RWPE1 (cell line): ENCODE results near the gene OR2T4.

Experiments used
- CTCF ChIA-PET: fragments of 350-600 bp; sonication (Branson Sonifier 250); formaldehyde crosslinking; extraction: SDS; loops from one replicate; lab custom pipeline; 2021; lab: Yijun Ruan, JAX
- POLR2A ChIA-PET: fragments of 400-600 bp; formaldehyde crosslinking; extraction: SDS; loops from one replicate; lab custom pipeline; 2020; ENCODE audit warnings: antibody characterized with exemption; ENCODE audit not compliant: low non-redundant PET; lab: Yijun Ruan, JAX
- DNase-seq: peaks from one replicate; pipeline ENCODE4 v3.0.0; 2012; ENCODE audit warnings: low spot score
- H3K27ac ChIP-seq: fragments of 450-650 bp; 2 replicates; pipeline ENCODE4 v1.5.1; 2017
- TF ChIP-seq, protein P1 (sequence below): fragments of 450-650 bp; conservative IDR thresholded peaks from 2 replicates; pipeline ENCODE4 v1.5.1; 2017; ENCODE audit warnings: low read depth, mild to moderate bottlenecking

Gene OR2T4

DNA sequence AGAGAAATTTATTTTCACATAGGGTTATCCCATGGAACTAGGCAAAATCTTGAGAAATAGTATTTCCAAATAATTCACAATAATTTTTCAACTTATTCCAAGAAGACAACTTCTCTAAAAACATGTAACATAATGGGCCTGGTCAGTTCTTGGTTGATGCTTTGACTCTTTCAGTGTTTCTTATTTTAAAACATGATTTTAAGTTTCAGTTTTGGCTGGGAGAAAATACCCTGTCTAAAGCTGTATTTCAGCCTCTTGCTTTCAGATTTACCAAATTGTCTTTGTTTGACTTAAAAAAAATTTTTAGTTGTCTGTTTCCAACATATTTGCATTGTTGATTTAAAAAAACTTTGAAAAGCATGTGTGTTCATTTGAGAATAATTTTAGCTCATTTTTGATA, 5.1 kb downstream of the OR2T4 start:
- ChIA-PET POLR2A (no interaction called here), CTCF (no interaction called here)
- H3K27ac ChIP-seq, result no peak overlapping the region
- no peak for DNase-seq
- TF ChIP-seq, protein P1, sequence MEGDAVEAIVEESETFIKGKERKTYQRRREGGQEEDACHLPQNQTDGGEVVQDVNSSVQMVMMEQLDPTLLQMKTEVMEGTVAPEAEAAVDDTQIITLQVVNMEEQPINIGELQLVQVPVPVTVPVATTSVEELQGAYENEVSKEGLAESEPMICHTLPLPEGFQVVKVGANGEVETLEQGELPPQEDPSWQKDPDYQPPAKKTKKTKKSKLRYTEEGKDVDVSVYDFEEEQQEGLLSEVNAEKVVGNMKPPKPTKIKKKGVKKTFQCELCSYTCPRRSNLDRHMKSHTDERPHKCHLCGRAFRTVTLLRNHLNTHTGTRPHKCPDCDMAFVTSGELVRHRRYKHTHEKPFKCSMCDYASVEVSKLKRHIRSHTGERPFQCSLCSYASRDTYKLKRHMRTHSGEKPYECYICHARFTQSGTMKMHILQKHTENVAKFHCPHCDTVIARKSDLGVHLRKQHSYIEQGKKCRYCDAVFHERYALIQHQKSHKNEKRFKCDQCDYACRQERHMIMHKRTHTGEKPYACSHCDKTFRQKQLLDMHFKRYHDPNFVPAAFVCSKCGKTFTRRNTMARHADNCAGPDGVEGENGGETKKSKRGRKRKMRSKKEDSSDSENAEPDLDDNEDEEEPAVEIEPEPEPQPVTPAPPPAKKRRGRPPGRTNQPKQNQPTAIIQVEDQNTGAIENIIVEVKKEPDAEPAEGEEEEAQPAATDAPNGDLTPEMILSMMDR, result no peak

DNA sequence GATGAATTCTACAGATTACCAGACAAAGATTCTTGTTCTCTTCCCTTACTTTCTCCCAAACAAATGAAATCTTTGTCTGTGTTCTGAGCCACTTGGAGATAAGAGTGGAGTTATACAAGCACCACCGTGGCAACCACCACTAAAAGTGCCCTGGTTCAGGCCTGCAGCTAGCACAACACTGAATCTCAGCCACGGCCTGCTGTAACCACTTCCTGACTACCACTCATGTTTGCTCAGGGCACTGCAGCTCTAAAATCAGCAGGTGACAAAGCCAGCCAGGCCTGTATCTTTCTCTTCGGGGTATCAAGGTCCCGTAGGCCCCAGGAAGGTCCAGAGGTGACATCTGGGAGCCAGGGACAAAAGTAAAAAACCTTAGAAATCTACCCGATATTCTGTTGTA, 10.9 kb downstream of the OR2T4 start:
- POLR2A ChIA-PET, result no interaction called here
- TF ChIP-seq, protein P1, result no peak
- CTCF ChIA-PET, result no interaction called here
- H3K27ac ChIP-seq, result no peak overlapping the region
- DNase-seq, result no peak

DNA sequence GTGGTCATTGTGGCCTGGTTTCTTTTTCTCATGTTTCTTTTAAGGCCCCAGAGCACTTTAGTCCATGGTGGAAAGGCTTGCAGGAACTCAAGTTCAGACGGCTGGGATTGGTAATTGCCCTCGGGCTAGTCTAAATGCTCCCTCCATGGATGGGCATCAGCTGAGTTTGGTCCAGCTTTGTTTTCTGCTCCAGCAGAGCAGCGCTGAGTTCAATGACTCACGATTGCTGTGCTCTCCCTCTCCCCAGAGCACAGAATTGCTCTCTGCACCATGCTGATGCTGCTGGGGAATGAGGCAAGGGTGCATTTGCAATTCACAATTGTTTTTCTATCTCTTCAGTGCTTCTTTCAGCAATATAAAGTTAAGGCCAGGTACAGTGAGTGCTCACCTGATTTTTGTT, 12.3 kb downstream of the OR2T4 start:
- TF ChIP-seq, protein P1, result no peak
- no peak for DNase-seq
- ChIA-PET POLR2A (no interaction called here), CTCF (no interaction called here)
- no peak overlapping the region for H3K27ac ChIP-seq

- no peak within 1 kb of the TSS for H3K27ac ChIP-seq
- POLR2A ChIA-PET, result no interaction called here
- DNase-seq, result no peak
- TF ChIP-seq, protein P1, result no peak
- CTCF ChIA-PET, result interaction anchor here (1.1 kb wide), 1 partner anchor 40 kb away, joined by 3 read pairs; no protein-coding TSS in a partner anchor
Measured at GRCh38 chr1:248375446-248375845, 14.0 kb downstream of the OR2T4 start, which contains the start of gene OR2T6. Gene OR2T6, plus strand, starts transcription at chr1:248375746. Its CDS starts 11,863 bp downstream, at chr1:248387609.

DNA sequence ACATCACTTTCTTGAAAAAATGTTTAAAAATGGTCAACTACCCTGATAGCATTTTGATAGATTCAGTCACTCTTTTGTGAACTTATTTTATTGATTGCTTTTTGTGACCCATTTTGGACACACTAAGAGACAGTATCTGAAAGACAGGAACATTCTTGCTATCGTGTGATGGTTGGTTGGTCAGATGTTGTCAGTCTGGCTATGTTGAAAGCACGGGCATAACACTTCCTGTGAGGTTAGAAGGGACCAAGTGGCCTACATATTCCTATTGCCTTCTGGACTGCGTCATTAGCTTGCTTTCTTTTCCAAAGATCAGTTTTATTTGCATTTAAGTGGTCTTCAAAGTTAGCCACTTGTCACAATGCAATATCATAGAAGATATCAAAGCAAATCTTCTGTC, 15.5 kb downstream of the OR2T4 start:
- ChIA-PET POLR2A (no interaction called here), CTCF (no interaction called here)
- no peak for DNase-seq
- H3K27ac ChIP-seq, result no peak overlapping the region
- TF ChIP-seq, protein P1, result no peak

DNA sequence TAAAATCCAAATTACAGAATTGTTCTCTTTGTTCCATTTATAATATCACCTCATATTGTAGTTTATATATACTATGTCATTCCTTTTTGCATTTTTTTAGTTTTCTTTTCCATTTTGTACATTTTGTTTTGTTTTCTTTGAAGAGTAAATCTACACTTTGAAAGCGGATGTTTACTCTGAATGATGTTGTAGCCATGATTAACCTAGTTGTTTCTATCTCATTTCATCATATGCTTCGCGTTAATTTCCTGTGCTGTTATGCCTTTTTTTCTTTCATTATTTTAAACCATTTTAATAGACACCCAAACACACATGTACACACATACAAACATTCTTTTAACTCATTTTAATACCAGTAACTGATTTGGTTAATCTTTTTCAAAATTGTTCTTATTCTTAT, 19.4 kb downstream of the OR2T4 start:
- no peak overlapping the region for H3K27ac ChIP-seq
- DNase-seq, result no peak
- CTCF ChIA-PET, result no interaction called here
- TF ChIP-seq, protein P1, result no peak
- POLR2A ChIA-PET, result no interaction called here

DNA sequence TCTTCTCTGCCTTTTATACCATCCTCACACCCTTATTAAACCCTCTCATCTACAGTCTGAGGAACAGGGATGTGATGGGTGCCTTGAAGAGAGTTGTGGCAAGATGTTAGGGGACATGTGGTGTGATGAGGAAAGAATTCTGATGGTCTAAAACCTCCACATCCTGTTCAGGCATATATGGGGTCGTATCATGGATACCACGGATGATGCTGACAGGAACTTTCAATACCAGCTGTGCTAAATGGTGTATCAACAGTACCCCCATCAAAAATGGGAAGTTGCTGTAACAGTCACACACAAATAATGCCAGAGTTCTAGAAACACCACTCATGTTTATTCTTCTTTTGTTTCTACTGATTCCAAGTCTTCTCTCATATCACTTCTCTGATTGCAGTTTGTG, 27.0 kb downstream of the OR2T4 start:
- DNase-seq, result no peak
- H3K27ac ChIP-seq, result no peak overlapping the region
- TF ChIP-seq, protein P1, result no peak
- ChIA-PET CTCF (no interaction called here), POLR2A (no interaction called here)
